Astrocyte of the spinal cord (primary cell): ENCODE measurements around the gene MMAB.

Experiments used
- DNase-seq: peaks from one replicate; pipeline ENCODE4 v3.0.0; 2011; ENCODE audit warnings: low read depth, low spot score
- H3K4me3 ChIP-seq: 2 replicates; pipeline ENCODE4 v1.5.1; 2011; ENCODE audit warnings: low read depth, mild to moderate bottlenecking, low read length, moderate library complexity
- CTCF ChIP-seq: IDR thresholded peaks from 2 replicates; pipeline ENCODE4 v1.5.1; 2012; ENCODE audit warnings: low read depth, mild to moderate bottlenecking, low read length, inconsistent platforms
- in situ Hi-C: cut with HindIII; loops from 2 replicates; pipeline ENCODE4 v1.10.0; 2017; ENCODE audit warnings: low sequenced_read_pairs

The MMAB gene

GRCh38 chr12:109525279-109525585, 48.1 kb downstream of the MMAB start:
- no peak for DNase-seq
- no peak for TF ChIP-seq CTCF
- H3K4me3 ChIP-seq = no peak overlapping the region
- in situ Hi-C loops = no loop called here

GRCh38 chr12:109524466-109525278, 48.6 kb downstream of the MMAB start:
- no peak for DNase-seq
- in situ Hi-C loops = no loop called here
- no peak for TF ChIP-seq CTCF
- no peak overlapping the region for H3K4me3 ChIP-seq

GRCh38 chr12:109523504-109523903, 49.8 kb downstream of the MMAB start:
- no peak for TF ChIP-seq CTCF
- no peak for DNase-seq
- no peak overlapping the region for H3K4me3 ChIP-seq
- in situ Hi-C loops = no loop called here

GRCh38 chr12:109523071-109523470, 50.2 kb downstream of the MMAB start:
- no peak for DNase-seq
- no peak for TF ChIP-seq CTCF
- in situ Hi-C loops = no loop called here
- H3K4me3 ChIP-seq = no peak overlapping the region

GRCh38 chr12:109521831-109522230, 51.5 kb downstream of the MMAB start:
- no peak for DNase-seq
- H3K4me3 ChIP-seq = no peak overlapping the region
- in situ Hi-C loops = no loop called here
- no peak for TF ChIP-seq CTCF

- no peak for DNase-seq
- TF ChIP-seq CTCF = no peak
- H3K4me3 ChIP-seq = no peak overlapping the region
- in situ Hi-C loops = no loop called here
Observed at GRCh38 chr12:109519787-109520186, 53.5 kb downstream of the MMAB start.
